Uterine smooth muscle cell (primary cell): ENCODE data around the gene SCGB1A1. TPM values are rescaled to one million over a fixed set of nuclear protein-coding genes. Genes with fewer than 3 reads are reported as not detected.

Experiments used
- total RNA-seq: library from RNA; depleted of rRNA; stranded (reverse); fragments of >200 nt; gene quantifications from 2 replicates; pipeline ENCODE4 v1.2.3, GENCODE V29; 2014

Gene SCGB1A1, protein sequence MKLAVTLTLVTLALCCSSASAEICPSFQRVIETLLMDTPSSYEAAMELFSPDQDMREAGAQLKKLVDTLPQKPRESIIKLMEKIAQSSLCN
- not detected in 2 replicates for total RNA-seq

GRCh38 chr11:62418733-62419132 is at the start of gene SCGB1A1:
TSS of gene SCGB1A1 (plus strand) at chr11:62419033. CDS start at chr11:62419096, 63 bp downstream.

Other genes with a start within 250 kb of the SCGB1A1 start
- not detected in 2 replicates for gene SCGB1D1, start 228.8 kb upstream of the SCGB1A1 start, total RNA-seq
- not detected in 2 replicates for gene SCGB2A1, start 210.4 kb upstream of the SCGB1A1 start, total RNA-seq
- not detected in 2 replicates for gene SCGB1D2, start 176.8 kb upstream of the SCGB1A1 start, total RNA-seq
- not detected in 2 replicates for gene SCGB2A2, start 148.9 kb upstream of the SCGB1A1 start, total RNA-seq
- not detected in 2 replicates for gene SCGB1D4, start 120.0 kb upstream of the SCGB1A1 start, total RNA-seq
- 0.12 and 1.00 TPM in 2 replicates for gene ASRGL1, start 81.6 kb upstream of the SCGB1A1 start, total RNA-seq
- 598 and 812 TPM in 2 replicates for gene AHNAK, start 127.8 kb downstream of the SCGB1A1 start, total RNA-seq
- 1,010 and 1,304 TPM in 2 replicates for gene EEF1G, start 154.9 kb downstream of the SCGB1A1 start, total RNA-seq
- 7.0 TPM in 2 replicates for gene TUT1, start 172.5 kb downstream of the SCGB1A1 start, total RNA-seq
- gene MTA2, start 182.8 kb downstream of the SCGB1A1 start, total RNA-seq, result 97.1 and 125 TPM in 2 replicates
- gene EML3, start 193.7 kb downstream of the SCGB1A1 start, total RNA-seq, result 11.6 and 14.0 TPM in 2 replicates
- gene ROM1, start 194.2 kb downstream of the SCGB1A1 start, total RNA-seq, result 2.3 and 2.9 TPM in 2 replicates
- gene B3GAT3, start 203.0 kb downstream of the SCGB1A1 start, total RNA-seq, result 34.3 and 50.9 TPM in 2 replicates
- gene GANAB, start 227.6 kb downstream of the SCGB1A1 start, total RNA-seq, result 315 and 475 TPM in 2 replicates
- 22.9 and 24.5 TPM in 2 replicates for gene INTS5, start 234.3 kb downstream of the SCGB1A1 start, total RNA-seq
- 24.6 and 35.6 TPM in 2 replicates for gene C11orf98, start 246.2 kb downstream of the SCGB1A1 start, total RNA-seq
- 4.2 and 9.4 TPM in 2 replicates for gene CSKMT, start 246.3 kb downstream of the SCGB1A1 start, total RNA-seq